HepG2 (cell line): ENCODE results near the gene TLCD3B. TPM values are rescaled to one million over a fixed set of nuclear protein-coding genes. Genes with fewer than 3 reads are reported as not detected.

Source experiments
- CREB1 ChIP-seq, 2 experiments: fragments of 450-650 bp in 1 of 2; IDR thresholded peaks; 2 replicates each; pipeline ENCODE4 v1.6.1; 2016 to 2017; ENCODE audit warnings: control low read depth in 1 of 2, mild to moderate bottlenecking in 1 of 2, missing compliant biosample characterization in 1 of 2, missing genetic modification characterization in 1 of 2
- DMAP1 ChIP-seq: IDR thresholded peaks from 2 replicates; pipeline ENCODE4 v1.6.1; 2016
- NR2C2 ChIP-seq: sonication (generic); formaldehyde crosslinking; IDR thresholded peaks from 2 replicates; pipeline ENCODE4 v1.4.0; 2020; ENCODE audit warnings: missing genetic modification reagents, mild to moderate bottlenecking, moderate library complexity, borderline replicate concordance
- PAXIP1 ChIP-seq: sonication (generic); formaldehyde crosslinking; conservative IDR thresholded peaks from 2 replicates; pipeline ENCODE4 v1.4.0; 2020; ENCODE audit warnings: mild to moderate bottlenecking, missing genetic modification reagents, moderate library complexity
- REPIN1 ChIP-seq: sonication (generic); formaldehyde crosslinking; IDR thresholded peaks from 2 replicates; pipeline ENCODE4 v1.8.0; 2022; ENCODE audit warnings: missing genetic modification reagents, low read depth, mild to moderate bottlenecking, borderline replicate concordance
- SMAD1 ChIP-seq: sonication (generic); formaldehyde crosslinking; IDR thresholded peaks from 2 replicates; pipeline ENCODE4 v1.4.0; 2020; ENCODE audit warnings: missing genetic modification reagents, low read depth, mild to moderate bottlenecking, borderline replicate concordance
- ZNF605 ChIP-seq: sonication (generic); formaldehyde crosslinking; IDR thresholded peaks from 2 replicates; pipeline ENCODE4 v1.8.0; 2022; ENCODE audit warnings: mild to moderate bottlenecking, missing genetic modification reagents
- polyA plus RNA-seq, 8 experiments: library from polyadenylated mRNA; depleted of rRNA in 3 of 8; stranded (reverse) in 7 of 8; unstranded in 1 of 8; fragments of >200 nt; fragmentation: Illumina TruSeq in 4 of 8; extraction: Trizol in 4 of 8; gene quantifications; 2 replicates each; pipeline versions ENCODE4 v1.2.1 to v1.2.3, GENCODE V29; 2011 to 2016; ENCODE audit warnings: low read depth in 4 of 8, missing spikeins in 1 of 8, mixed read lengths in 1 of 8; ENCODE audit not compliant: insufficient read depth in 1 of 8
- total RNA-seq, 5 experiments: library from RNA; depleted of rRNA; stranded (reverse); fragments of >200 nt; fragmentation: Illumina TruSeq; extraction: Trizol; gene quantifications; 2 replicates each; pipeline ENCODE4 v1.2.3, GENCODE V29; 2016; ENCODE audit warnings: low read depth in 1 of 5
- TF ChIP-seq, protein P1 (sequence below): IDR thresholded peaks from 2 replicates; pipeline ENCODE4 v1.6.1; 2016; ENCODE audit warnings: mild to moderate bottlenecking
- TF ChIP-seq, protein P2 (sequence below), 2 experiments: sonication (generic) in 1 of 2; formaldehyde crosslinking in 1 of 2; IDR thresholded peaks; 2 replicates each; pipeline versions ENCODE4 v1.6.1 to v1.9.0; 2014 to 2022; ENCODE audit warnings: antibody characterized with exemption in 1 of 2, borderline replicate concordance in 1 of 2, inconsistent platforms in 1 of 2, low read depth in 1 of 2, missing genetic modification reagents in 1 of 2

TLCD3B gene
- total and polyA plus RNA-seq, 2 of the 13 experiments (the other 11 are each of a cell fraction or from before 2014, with no cell fraction given): not detected

DNA sequence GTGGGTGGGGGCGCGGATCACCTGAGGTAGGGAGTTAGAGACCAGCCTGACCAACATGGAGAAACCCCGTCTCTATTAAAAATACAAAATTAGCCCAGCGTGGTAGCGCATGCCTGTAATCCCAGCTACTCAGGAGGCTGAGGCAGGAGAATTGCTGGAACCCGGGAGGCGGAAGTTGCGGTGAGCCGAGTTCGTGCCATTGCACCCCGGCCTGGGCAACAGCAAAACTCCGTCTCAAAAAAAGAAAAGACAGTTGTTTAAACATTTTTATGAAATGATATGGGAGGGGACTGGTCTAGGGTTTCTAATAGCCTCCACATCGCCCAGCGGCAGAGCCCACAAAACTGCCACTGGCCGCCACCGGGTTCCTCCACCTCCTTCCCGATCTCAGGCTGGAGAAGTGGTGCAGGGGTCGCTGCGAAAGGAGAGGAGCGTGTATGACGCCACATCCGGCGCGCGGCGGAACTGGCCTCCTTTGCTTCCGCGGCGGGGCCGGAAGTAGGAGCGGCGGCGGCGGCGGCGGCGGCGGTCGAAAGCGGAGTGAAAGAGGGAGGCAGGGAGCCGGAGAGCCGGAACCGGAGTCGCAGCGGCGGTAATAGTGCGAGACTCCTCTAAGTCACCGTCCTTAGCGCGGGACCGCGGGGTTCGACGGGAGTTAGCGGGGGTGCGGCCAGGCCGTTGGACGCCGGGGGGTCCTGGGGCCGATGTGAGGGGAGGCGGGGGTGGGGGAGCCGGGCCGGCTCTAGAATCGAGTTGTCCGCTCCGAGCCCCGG is 44.6 kb upstream of the TLCD3B start, which contains the start of gene PPP4C (continued):
- TF ChIP-seq, protein P1, sequence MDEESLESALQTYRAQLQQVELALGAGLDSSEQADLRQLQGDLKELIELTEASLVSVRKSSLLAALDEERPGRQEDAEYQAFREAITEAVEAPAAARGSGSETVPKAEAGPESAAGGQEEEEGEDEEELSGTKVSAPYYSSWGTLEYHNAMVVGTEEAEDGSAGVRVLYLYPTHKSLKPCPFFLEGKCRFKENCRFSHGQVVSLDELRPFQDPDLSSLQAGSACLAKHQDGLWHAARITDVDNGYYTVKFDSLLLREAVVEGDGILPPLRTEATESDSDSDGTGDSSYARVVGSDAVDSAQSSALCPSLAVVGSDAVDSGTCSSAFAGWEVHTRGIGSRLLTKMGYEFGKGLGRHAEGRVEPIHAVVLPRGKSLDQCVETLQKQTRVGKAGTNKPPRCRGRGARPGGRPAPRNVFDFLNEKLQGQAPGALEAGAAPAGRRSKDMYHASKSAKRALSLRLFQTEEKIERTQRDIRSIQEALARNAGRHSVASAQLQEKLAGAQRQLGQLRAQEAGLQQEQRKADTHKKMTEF (CRISPR knock-in tag): peak; percentile 75; the same call in 1 of the 2 replicates
- TF ChIP-seq PAXIP1 (0 out of 2 replicates have a peak, but pooled peaks have one; percentile 21), REPIN1 (CRISPR knock-in tag) (peak; percentile 88), ZNF605 (CRISPR knock-in tag) (no peak; the same call in 1 of the 2 replicates), DMAP1 (peak; percentile 67), NR2C2 (CRISPR knock-in tag) (peak; percentile 78), CREB1 (IDR thresholded peaks at IDR 0.05) (peak; percentile 91), CREB1 (CRISPR knock-in tag; IDR thresholded peaks at IDR 0.05) (peak; percentile 97), SMAD1 (no peak)
- TF ChIP-seq, protein P2, sequence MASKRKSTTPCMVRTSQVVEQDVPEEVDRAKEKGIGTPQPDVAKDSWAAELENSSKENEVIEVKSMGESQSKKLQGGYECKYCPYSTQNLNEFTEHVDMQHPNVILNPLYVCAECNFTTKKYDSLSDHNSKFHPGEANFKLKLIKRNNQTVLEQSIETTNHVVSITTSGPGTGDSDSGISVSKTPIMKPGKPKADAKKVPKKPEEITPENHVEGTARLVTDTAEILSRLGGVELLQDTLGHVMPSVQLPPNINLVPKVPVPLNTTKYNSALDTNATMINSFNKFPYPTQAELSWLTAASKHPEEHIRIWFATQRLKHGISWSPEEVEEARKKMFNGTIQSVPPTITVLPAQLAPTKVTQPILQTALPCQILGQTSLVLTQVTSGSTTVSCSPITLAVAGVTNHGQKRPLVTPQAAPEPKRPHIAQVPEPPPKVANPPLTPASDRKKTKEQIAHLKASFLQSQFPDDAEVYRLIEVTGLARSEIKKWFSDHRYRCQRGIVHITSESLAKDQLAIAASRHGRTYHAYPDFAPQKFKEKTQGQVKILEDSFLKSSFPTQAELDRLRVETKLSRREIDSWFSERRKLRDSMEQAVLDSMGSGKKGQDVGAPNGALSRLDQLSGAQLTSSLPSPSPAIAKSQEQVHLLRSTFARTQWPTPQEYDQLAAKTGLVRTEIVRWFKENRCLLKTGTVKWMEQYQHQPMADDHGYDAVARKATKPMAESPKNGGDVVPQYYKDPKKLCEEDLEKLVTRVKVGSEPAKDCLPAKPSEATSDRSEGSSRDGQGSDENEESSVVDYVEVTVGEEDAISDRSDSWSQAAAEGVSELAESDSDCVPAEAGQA (IDR thresholded peaks at IDR 0.05; ENCODE audit: low read depth): peak; percentile 96
- TF ChIP-seq, protein P2 (CRISPR knock-in tag; IDR thresholded peaks at IDR 0.05; ENCODE audit: borderline replicate concordance): no peak
